ENCODE measurements around the gene CDH23.

DNA sequence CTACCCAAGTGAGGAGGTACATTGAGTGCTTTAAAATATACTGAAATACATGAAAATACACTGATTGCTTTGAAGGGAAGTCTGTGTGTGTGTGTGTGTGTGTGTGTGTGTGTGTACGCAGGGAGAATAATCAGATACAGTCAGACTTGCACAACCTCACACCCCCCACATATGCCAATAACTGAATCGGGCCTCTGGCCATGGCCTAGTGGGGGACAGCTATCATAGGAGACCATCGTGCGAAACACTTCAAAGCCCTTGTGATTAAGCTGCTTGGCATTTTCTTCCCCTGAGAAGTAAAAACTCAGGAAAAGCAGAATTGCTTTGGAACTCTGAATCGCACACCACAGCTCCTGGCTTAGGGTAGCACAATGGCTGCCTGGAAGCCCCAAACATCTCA, 187.7 kb downstream of the CDH23 start:
- TF ChIP-seq, protein P1, sequence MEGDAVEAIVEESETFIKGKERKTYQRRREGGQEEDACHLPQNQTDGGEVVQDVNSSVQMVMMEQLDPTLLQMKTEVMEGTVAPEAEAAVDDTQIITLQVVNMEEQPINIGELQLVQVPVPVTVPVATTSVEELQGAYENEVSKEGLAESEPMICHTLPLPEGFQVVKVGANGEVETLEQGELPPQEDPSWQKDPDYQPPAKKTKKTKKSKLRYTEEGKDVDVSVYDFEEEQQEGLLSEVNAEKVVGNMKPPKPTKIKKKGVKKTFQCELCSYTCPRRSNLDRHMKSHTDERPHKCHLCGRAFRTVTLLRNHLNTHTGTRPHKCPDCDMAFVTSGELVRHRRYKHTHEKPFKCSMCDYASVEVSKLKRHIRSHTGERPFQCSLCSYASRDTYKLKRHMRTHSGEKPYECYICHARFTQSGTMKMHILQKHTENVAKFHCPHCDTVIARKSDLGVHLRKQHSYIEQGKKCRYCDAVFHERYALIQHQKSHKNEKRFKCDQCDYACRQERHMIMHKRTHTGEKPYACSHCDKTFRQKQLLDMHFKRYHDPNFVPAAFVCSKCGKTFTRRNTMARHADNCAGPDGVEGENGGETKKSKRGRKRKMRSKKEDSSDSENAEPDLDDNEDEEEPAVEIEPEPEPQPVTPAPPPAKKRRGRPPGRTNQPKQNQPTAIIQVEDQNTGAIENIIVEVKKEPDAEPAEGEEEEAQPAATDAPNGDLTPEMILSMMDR (optimal IDR thresholded peaks at IDR 0.05 in 1 of 3, IDR thresholded peaks at IDR 0.05 in 1 of 3, conservative IDR thresholded peaks at IDR 0.05 in 1 of 3; ENCODE audit: extremely low read depth in 1 of 3, insufficient read depth in 2 of 3, low read length in 3 of 3) = no peak
- no peak for TF ChIP-seq EZH2 (IDR thresholded peaks at IDR 0.05; ENCODE audit: low read length)
